GM12891 (cell line): ENCODE measurements around the gene HSF2BP.
A peak's percentile ranks its signal among the peaks of the same experiment; 100 is the strongest.
"Not testable (repeated sequence)": the region's sequence is repeated elsewhere in the genome, so short reads cannot be mapped to it uniquely, and the experiment has no call there.

ENCODE experiments used
- DNase-seq: peaks from one replicate; pipeline ENCODE4 v3.0.0; 2011; ENCODE audit warnings: low spot score; ENCODE audit not compliant: insufficient read length
- FAIRE-seq: peaks from 2 replicates; lab custom pipeline; 2011; peaks lifted over from hg19 to GRCh38; lab: Jason Lieb, UNC

Gene HSF2BP

DNA sequence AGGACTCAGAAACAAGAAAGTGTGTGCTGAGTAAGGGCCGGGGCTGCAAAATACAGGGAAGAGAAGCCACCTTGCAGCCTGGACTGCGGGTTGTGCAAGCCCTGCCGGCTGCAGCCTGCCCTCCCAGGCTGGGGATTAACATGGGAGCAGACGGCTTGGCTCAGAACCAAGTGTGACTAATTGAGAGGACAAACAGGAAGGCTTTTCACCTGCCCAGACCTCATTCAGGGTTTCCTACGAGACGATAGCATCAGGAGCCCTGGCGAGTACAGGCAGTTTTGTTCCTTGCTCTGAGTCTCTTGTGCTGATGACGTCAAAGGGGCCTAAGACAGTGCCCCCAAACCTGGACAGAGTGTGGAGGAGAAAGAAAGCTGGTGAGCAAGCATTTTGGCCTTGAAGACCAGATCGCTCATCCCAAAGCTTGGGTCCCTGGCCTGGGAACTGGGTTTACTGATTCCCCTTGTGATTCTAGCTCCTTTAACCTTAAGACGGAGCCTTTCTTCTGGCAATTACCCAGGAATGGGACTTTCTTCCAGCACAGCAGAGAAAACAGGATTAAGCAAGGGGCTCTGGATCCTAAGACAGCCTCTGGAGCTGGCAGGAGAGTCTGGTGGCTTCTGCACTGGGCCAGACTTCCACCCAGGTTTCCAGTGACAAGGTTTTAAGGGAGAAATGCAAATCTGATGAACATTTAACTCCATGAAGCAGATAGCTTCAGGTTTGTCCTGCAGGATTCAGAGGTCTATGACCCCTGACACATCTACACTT, 142.2 kb downstream of the HSF2BP start:
- DNase-seq, FAIRE-seq: not testable (repeated sequence)

DNA sequence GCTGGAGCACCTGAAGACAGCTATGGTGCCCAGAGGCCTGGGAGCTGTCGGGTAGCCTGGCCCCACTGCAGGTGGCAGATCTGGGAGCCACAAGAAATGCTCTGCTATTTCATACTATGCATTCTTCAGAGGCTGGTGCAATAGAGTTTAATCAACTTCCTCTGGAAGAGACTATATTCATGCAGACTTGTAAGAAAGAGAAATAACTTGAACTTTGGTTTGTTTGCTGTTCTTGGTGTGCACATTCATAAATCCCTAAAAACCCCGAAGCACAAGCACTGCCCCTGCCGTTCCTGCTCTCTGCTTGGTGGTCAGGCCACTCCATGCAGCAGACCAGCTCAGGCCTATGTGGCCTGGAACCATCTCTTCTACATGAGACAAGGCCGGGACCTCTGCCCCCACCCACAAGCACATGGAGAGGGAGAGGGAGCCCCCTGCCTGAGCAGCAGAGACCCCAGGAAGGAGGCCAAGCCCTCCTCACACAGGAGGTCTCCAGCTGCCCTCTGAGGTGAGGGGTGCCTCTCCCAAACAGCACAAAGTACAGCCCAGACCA, 142.9 kb downstream of the HSF2BP start:
- DNase-seq, FAIRE-seq: not testable (repeated sequence)

- not testable (repeated sequence) for DNase-seq, FAIRE-seq
These were observed 144.5 kb downstream of the HSF2BP start for GRCh38 chr21:43514834-43515233.

DNA sequence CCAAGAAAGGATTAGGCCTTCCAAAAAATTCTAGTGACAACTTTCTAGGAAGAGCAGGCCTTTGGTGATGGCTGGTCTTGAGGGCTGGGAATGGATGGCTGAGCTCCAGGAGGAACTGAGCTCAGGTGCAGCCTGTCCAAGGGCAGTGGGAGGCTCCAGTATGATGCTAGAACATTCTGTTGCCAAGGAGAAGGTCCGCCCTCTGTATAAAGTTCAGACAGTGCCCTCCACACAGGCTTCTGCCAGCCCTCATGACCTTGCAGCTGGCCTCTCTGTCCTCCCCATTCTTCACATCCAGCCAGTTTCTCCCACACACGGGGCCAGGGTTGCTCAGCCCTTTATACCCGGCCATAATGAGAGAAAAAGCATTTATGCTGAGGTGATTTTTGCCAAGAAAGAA, 146.3 kb downstream of the HSF2BP start:
- not testable (repeated sequence) for DNase-seq, FAIRE-seq

DNA sequence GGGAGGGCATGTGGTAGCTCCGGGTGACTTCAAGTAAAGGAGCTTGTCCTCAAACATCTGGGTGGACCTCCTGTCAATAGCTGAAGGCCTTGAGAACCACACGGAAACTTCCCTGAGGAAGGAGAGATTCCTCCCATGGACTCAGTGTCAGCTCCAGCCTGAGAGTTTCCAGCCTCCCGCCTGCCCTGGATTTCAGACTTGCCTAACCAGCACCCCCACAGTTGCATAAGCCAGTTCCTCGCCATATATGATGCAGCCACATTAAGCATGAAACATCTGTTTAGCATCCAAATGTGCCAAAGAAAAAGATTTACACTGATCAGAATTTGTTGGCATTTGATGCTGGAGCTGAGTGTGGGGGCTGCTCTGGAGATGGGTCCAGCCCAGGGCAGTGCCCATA, 148.1 kb downstream of the HSF2BP start:
- DNase-seq, FAIRE-seq: not testable (repeated sequence)

DNA sequence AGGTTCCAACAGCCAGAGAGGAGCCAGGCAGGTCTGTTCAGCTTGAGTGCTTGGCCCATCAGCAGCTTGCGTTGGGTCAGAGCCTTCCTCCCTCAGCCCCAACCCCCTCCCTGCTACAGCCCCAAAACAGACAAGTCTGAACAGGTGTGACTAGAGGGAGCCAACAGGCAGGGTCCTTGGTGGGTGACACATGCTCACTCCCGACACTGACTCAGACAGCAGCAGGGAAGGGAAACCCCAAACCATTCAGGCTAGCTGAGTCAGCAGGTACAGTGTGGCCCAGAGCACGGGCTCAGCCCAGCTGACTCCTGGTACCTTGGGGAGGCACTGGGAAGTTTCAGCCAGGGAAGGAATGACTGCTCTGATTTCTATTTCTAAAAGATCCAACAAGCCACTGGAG, 148.6 kb downstream of the HSF2BP start:
- peak; percentile 91 for FAIRE-seq
- not testable (repeated sequence) for DNase-seq

DNA sequence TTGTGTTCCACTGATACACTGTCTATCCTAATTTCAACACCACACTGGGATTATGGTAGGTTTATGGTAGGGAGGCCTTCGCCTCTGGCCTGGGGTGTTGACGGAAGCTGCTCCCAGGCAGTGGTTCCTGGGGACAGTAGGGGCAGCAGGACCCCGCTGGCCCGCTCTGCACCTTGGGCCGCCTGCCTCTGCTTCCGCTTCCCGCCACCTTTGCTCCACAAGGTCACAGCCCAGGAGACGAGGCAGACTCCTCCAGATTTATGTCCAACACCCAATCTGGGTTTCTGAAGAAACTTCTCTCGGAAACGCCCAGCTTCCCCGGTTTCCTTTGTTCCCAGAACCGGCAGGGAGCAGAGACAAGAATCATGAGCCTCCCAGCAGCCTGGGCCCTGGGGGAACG, 155.4 kb downstream of the HSF2BP start:
- FAIRE-seq, DNase-seq: not testable (repeated sequence)

DNA sequence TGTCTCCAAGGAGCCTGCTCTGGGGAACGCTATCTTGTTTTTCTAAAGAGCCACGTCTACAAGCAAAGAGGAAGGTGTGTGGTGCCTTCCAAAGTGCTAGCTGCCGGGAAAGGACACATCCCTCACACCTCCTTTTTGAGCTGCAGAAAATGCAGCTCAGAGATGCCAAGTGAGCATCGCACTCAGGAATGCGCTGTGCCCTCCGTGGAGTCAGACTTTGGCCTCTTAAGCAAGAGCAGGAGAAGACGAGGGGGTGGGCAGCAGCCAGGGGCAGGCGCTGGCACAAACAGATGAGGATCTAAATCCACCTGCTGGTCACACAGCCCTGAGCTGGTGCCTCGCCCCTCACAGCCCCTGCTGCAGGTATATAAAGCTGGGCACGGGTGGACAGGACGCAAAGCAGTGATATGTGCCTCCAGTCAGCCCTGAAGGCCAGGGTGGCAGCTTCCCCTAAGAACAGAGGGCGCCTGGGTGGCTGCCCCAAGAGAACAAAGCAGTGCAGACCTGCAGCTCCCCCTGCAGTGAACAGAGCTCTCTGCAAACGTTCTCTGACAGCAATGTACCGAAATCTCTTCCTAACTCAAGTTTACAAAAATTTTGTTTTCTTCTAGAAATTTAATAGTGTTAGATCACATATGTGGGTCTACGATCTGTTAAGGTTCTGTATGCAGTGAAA, 156.1 kb downstream of the HSF2BP start:
- not testable (repeated sequence) for FAIRE-seq, DNase-seq

DNA sequence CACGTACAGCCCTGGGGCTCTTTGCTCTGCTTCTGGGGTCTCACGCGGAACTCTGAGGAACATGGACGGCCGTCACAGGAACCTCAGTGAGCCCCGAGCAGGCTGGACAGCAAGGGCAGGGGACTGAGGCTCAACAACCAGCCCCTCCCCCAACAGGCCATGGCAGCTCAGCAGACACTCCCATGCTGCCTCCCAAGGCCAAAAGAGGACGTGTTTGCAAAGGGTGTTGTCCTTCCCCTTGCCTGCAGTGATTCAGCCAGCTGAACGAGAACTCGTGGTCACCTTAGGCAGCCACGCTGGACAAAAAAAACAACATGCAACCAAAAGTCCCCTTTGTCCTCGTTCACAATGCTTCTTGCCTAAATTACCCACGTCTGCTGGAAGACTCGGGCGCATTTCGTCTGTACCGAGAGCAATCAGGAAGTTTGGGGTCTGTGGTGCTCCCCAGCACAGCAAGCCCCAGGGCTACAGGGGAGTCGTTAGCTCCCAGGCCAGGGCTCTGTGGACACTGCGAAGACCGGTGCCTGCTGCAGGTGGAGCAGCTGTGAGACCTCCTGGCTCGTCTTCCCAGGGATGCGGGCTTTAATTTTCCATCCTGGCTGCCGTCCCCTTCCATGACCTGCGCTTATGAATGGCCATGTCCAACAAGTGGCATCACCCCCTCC, 156.7 kb downstream of the HSF2BP start:
- not testable (repeated sequence) for FAIRE-seq

GRCh38 chr21:43498924-43499323, 160.4 kb downstream of the HSF2BP start:
- not testable (repeated sequence) for FAIRE-seq, DNase-seq

More for the DNA sequence above, 156.7 kb downstream of the HSF2BP start:
- not testable (repeated sequence) for DNase-seq

DNA sequence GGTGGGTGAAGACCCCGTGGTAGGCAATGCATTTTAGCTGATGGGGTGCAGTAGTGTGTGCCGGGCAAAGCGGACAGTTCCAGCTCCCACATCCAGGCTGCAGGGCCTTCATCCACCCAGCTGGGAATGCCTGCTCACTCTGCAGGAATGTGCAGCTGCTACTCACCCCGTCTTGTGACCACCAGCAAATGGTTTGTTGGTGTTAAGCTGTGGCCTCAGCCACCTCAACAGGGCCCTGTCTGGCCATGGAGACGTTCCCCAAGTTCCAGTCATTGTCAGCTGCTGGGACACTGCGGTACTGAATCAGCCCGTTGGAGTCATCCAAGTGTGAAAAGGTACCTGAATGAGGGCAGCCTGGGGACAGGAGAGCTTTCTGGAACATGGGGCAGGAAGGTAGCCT, 161.2 kb downstream of the HSF2BP start:
- DNase-seq, FAIRE-seq: not testable (repeated sequence)

- DNase-seq, FAIRE-seq: not testable (repeated sequence)
These were observed 164.8 kb downstream of the HSF2BP start for GRCh38 chr21:43494279-43495012.

- not testable (repeated sequence) for DNase-seq, FAIRE-seq
These were observed 165.8 kb downstream of the HSF2BP start for GRCh38 chr21:43493471-43493870.

- FAIRE-seq = not testable (repeated sequence)
These were observed 171.1 kb downstream of the HSF2BP start for GRCh38 chr21:43488235-43488634.

DNA sequence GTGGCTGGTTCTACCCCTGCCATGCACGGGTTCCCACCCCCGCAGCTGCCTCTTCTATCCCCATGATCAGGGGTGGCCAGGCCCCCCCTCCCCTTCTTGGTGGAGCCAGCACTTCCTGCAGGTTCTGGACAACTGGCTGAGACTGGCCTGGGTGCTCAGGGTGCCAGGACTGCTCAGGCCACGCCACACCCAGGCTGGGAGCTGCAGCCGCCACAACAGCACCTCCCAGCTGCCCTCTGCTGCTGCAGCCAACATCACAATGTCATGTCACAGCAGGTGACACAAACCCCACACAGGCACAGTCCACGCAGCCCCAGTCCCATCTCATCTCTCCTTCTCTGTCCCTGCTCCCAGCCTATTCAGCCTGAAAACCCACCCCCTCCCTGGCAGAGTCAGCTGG, 173.2 kb downstream of the HSF2BP start:
- not testable (repeated sequence) for FAIRE-seq, DNase-seq

More at GRCh38 chr21:43488235-43488634, 171.1 kb downstream of the HSF2BP start:
- DNase-seq = not testable (repeated sequence)

DNA sequence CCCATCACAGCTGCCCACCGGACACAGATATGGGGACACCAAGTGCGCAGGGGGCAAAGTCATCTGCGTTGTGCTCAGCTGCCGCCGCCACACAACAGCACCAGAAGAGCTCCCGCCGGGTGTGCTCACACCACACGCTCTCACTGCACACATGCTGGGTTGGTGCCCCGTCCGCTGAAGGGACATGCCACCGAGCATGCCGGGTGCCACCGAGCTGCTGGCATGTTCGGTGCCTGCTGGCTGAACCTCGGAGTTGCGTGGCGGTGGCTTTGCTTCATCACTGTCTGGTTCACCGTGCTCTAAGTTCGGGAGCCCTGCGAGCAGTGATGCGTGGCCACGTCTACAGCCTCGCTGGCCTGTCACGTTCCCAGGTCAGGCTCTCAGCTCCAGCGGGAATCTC, 174.3 kb downstream of the HSF2BP start:
- not testable (repeated sequence) for DNase-seq, FAIRE-seq

DNA sequence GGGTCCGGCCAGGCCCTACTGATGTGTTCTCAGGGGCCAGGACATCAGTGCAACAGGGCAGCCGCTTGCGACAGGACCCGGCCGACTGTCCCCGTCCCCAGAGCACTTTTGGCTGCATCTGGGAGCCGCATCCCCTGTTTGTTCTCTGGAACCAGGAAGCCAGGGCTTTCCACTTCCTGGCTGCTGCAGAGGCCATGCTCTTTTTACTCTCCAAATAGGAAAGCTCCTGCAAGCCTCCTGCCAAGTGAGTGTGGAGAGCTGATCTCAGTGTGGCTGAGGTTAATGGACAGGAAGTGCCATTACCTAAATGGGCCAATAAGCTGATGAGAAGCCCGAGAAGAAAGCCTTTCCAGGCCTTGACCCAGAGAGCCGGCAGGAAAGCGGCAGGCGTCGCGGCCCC, 180.1 kb downstream of the HSF2BP start:
- not testable (repeated sequence) for FAIRE-seq, DNase-seq
